22Rv1 (cell line): ENCODE results near the gene CLSTN2.

Experiments used
- CTCF ChIP-seq: fragments of 450-650 bp; IDR thresholded peaks from 2 replicates; pipeline ENCODE4 v1.5.1; 2017; ENCODE audit warnings: mild to moderate bottlenecking
- ZFX ChIP-seq: fragments of 450-650 bp; IDR thresholded peaks from 2 replicates; pipeline ENCODE4 v1.6.1; 2017; ENCODE audit warnings: antibody characterized with exemption, borderline replicate concordance

DNA sequence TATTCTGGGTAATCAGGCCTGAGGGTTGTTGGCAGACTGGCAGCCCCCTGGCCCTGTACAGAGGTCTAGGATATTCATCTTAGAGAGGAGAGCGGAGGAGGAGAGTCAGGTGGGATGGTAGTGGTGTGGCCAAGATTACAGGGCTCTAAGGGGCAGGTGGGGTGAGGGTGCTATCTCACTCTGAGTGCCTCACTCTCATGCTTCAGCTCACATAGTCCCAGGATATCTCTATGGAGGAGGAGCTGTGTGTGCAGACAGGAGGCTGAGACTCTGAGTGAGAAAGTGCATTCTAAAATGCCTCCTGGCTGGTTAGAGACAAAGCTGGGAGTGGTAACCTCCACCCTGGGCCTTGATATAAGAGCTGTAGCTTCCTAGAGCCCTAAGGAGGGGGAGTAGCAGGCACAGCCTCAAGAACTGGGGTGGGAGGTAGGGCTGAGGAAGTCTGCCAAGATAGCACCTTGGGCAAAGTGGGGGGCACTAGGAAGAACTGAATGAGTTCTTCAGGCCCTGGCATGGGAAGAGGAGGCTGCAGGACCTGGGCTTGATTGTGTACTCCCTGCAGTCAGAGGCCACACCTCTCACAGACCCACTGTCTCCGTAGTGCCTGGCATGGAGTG is 39.9 kb downstream of the CLSTN2 start:
- TF ChIP-seq CTCF = no peak
- TF ChIP-seq ZFX = no peak
